Activated CD8-positive, alpha-beta T cell treated with anti-CD3 and anti-CD28 coated beads for 36 hours (primary cell): ENCODE results near the gene SORCS2. TPM values are rescaled to one million over a fixed set of nuclear protein-coding genes. Genes with fewer than 3 reads are reported as not detected.

Source experiments
- ATAC-seq: fragments of 200-7000 bp; cut with Tn5 transposase; one replicate; pipeline ENCODE4 v1.10.0; 2021; ENCODE audit warnings: mild to moderate bottlenecking, moderate library complexity
- CTCF ChIA-PET: fragments of 350-600 bp; sonication (Branson Sonifier 250); formaldehyde crosslinking; loops from one replicate; lab custom pipeline; 2021; ENCODE audit warnings: antibody characterized with exemption; lab: Charles Lee
- POLR2A ChIA-PET: fragments of 350-600 bp; sonication (Branson Sonifier 250); formaldehyde crosslinking; loops from one replicate; lab custom pipeline; 2021; ENCODE audit warnings: antibody characterized with exemption; lab: Charles Lee
- DNase-seq: peaks from one replicate; pipeline ENCODE4 v3.0.0-alpha.2; 2020
- H3K27ac Mint-ChIP-seq: one replicate; pipeline ENCODE4 v1.8.0; 2021; ENCODE audit warnings: mild to moderate bottlenecking, mixed read lengths
- H3K27me3 Mint-ChIP-seq: one replicate; pipeline ENCODE4 v1.8.0; 2021; ENCODE audit warnings: mixed read lengths
- H3K36me3 Mint-ChIP-seq: one replicate; pipeline ENCODE4 v1.8.0; 2021; ENCODE audit warnings: low read depth, mixed read lengths
- H3K4me1 Mint-ChIP-seq: one replicate; pipeline ENCODE4 v1.8.0; 2021; ENCODE audit warnings: low read depth, mixed read lengths
- H3K4me3 Mint-ChIP-seq: one replicate; pipeline ENCODE4 v1.8.0; 2021; ENCODE audit warnings: mild to moderate bottlenecking, moderate library complexity, mixed read lengths
- H3K9me3 Mint-ChIP-seq: one replicate; pipeline ENCODE4 v1.8.0; 2021; ENCODE audit warnings: mixed read lengths
- CTCF ChIP-seq: fragments of 200-600 bp; IDR thresholded peaks from one replicate; pipeline ENCODE4 v1.8.0; 2022; ENCODE audit warnings: antibody characterized with exemption, mild to moderate bottlenecking
- intact Hi-C: fragments of 100-400 bp; cut with micrococcal nuclease; formaldehyde crosslinking; loops from one replicate; pipeline ENCODE4 v1.10.0; 2022
- total RNA-seq, 2 experiments: library from RNA; stranded (reverse); gene quantifications; one replicate each; pipeline ENCODE4 v1.2.3, GENCODE V29; 2021

Gene SORCS2
- total RNA-seq, 2 experiments from 2014 or later, result 0.05 TPM; not detected in 1

GRCh38 chr4:7610022-7610670 is 417.8 kb downstream of the SORCS2 start:
- Mint-ChIP-seq H3K9me3 (no peaks in the 10 kb centered on the region), H3K4me3 (no peak overlapping the region), H3K36me3 (no peaks in the 10 kb centered on the region), H3K4me1 (no peaks in the 10 kb centered on the region), H3K27ac (no peak overlapping the region), H3K27me3 (no peaks in the 10 kb centered on the region)
- ATAC-seq, result no peak
- no peak for DNase-seq
- POLR2A ChIA-PET, result interaction anchor here (1.1 kb wide), 1 partner anchor 9 kb away, joined by 3 read pairs; no protein-coding TSS in a partner anchor
- CTCF ChIA-PET, result no interaction called here
- TF ChIP-seq CTCF, result no peak
- intact Hi-C loops, result no loop called here

GRCh38 chr4:7610841-7611240 is 418.5 kb downstream of the SORCS2 start:
- no peak overlapping the region for H3K4me3 Mint-ChIP-seq
- ChIA-PET POLR2A (interaction anchor here (1.1 kb wide), 1 partner anchor 9 kb away, joined by 3 read pairs; no protein-coding TSS in a partner anchor), CTCF (no interaction called here)
- intact Hi-C loops, result no loop called here
- DNase-seq (no peak), ATAC-seq (no peak)
- H3K27ac Mint-ChIP-seq, result no peak overlapping the region
- H3K9me3 Mint-ChIP-seq, result no peaks in the 10 kb centered on the region
- H3K4me1 Mint-ChIP-seq, result no peaks in the 10 kb centered on the region
- no peaks in the 10 kb centered on the region for H3K36me3 Mint-ChIP-seq
- TF ChIP-seq CTCF, result no peak
- H3K27me3 Mint-ChIP-seq, result no peaks in the 10 kb centered on the region

GRCh38 chr4:7612311-7612897 is 420.1 kb downstream of the SORCS2 start:
- no peaks in the 10 kb centered on the region for H3K27me3 Mint-ChIP-seq
- no peaks in the 10 kb centered on the region for H3K9me3 Mint-ChIP-seq
- H3K4me1 Mint-ChIP-seq, result no peaks in the 10 kb centered on the region
- intact Hi-C loops, result no loop called here
- ChIA-PET POLR2A (no interaction called here), CTCF (no interaction called here)
- no peak overlapping the region for H3K27ac Mint-ChIP-seq
- no peak for TF ChIP-seq CTCF
- ATAC-seq (no peak), DNase-seq (no peak)
- H3K36me3 Mint-ChIP-seq, result no peaks in the 10 kb centered on the region
- H3K4me3 Mint-ChIP-seq, result no peak overlapping the region

- TF ChIP-seq CTCF, result no peak
- POLR2A ChIA-PET, result no interaction called here
- H3K27me3 Mint-ChIP-seq, result no peaks in the 10 kb centered on the region
- no peak overlapping the region for H3K4me3 Mint-ChIP-seq
- no peaks in the 10 kb centered on the region for H3K36me3 Mint-ChIP-seq
- CTCF ChIA-PET, result no interaction called here
- H3K4me1 Mint-ChIP-seq, result no peaks in the 10 kb centered on the region
- no peaks in the 10 kb centered on the region for H3K9me3 Mint-ChIP-seq
- ATAC-seq (no peak), DNase-seq (no peak)
- H3K27ac Mint-ChIP-seq, result no peak overlapping the region
- intact Hi-C loops, result no loop called here
Observed at GRCh38 chr4:7614350-7614949, 422.1 kb downstream of the SORCS2 start.

GRCh38 chr4:7616193-7616592 is 423.9 kb downstream of the SORCS2 start:
- TF ChIP-seq CTCF, result no peak
- no peaks in the 10 kb centered on the region for H3K4me1 Mint-ChIP-seq
- intact Hi-C loops, result no loop called here
- no peaks in the 10 kb centered on the region for H3K9me3 Mint-ChIP-seq
- H3K27me3 Mint-ChIP-seq, result peaks cover 1% of the 10 kb centered on the region
- no peak overlapping the region for H3K27ac Mint-ChIP-seq
- H3K36me3 Mint-ChIP-seq, result no peaks in the 10 kb centered on the region
- no peak overlapping the region for H3K4me3 Mint-ChIP-seq
- ChIA-PET CTCF (no interaction called here), POLR2A (no interaction called here)
- ATAC-seq (no peak), DNase-seq (no peak)
